Tibial nerve (tissue), 4 donors: Measurements from ENCODE around the gene CPNE1. TPM values are rescaled to one million over a fixed set of nuclear protein-coding genes. Genes with fewer than 3 reads are reported as not detected.

Source experiments
- DNase-seq, 2 donors: peaks; one replicate each; pipeline ENCODE4 v3.0.0-alpha.2; 2019; ENCODE audit warnings: low spot score in 2 of 2
- H3K27ac ChIP-seq, 4 donors: fragments of 200-600 bp; sonication (generic) in 3 of 4; one replicate each; pipeline ENCODE4 v1.5.1; 2017 to 2019; ENCODE audit warnings: mild to moderate bottlenecking in 1 of 4
- H3K27me3 ChIP-seq, 2 donors: fragments of 200-600 bp; sonication (generic) in 1 of 2; one replicate each; pipeline versions ENCODE4 v1.5.1 to v1.6.0; 2017 to 2019
- H3K36me3 ChIP-seq, 3 donors: fragments of 200-600 bp; sonication (generic); one replicate each; pipeline ENCODE4 v1.5.1; 2018 to 2019
- H3K4me1 ChIP-seq, 4 donors: fragments of 200-600 bp; sonication (generic) in 3 of 4; one replicate each; pipeline ENCODE4 v1.5.1; 2017 to 2019
- H3K4me3 ChIP-seq, 4 donors: fragments of 200-600 bp; sonication (generic) in 3 of 4; one replicate each; pipeline ENCODE4 v1.5.1; 2017 to 2019; ENCODE audit warnings: mild to moderate bottlenecking in 1 of 4, moderate library complexity in 1 of 4
- H3K9me3 ChIP-seq, 4 donors: fragments of 200-600 bp; sonication (generic) in 3 of 4; one replicate each; pipeline ENCODE4 v1.5.1; 2017 to 2019
- EP300 ChIP-seq, 2 donors: sonication (generic); formaldehyde crosslinking; IDR thresholded peaks; one replicate each; pipeline ENCODE4 v1.6.1; 2017; ENCODE audit warnings: antibody characterized with exemption in 2 of 2, mild to moderate bottlenecking in 1 of 2
- POLR2A ChIP-seq, 2 donors: fragments of 450-650 bp; IDR thresholded peaks; one replicate each; pipeline ENCODE4 v1.6.1; 2017; ENCODE audit warnings: antibody characterized with exemption in 2 of 2, mild to moderate bottlenecking in 2 of 2, moderate library complexity in 2 of 2
- WGBS, 2 donors: methylation state at CpG; one replicate each; pipeline ENCODE4 v1.1.5; 2018; 5-methylcytosine and 5-hydroxymethylcytosine counted together
- total RNA-seq, 4 donors: library from RNA; depleted of rRNA; stranded (reverse); fragments of >200 nt; gene quantifications; one replicate each; pipeline ENCODE4 v1.1.0, GENCODE V29; 2016
- TF ChIP-seq, protein P1 (sequence below), 5 experiments: fragments of 200-600 bp in 3 of 5; fragments of 450-650 bp in 2 of 5; sonication (generic) in 3 of 5; IDR thresholded peaks; one replicate each; pipeline ENCODE4 v1.5.1; 2016 to 2019; ENCODE audit warnings: antibody characterized with exemption in 5 of 5, mild to moderate bottlenecking in 3 of 5, moderate library complexity in 2 of 5

The CPNE1 gene
- total RNA-seq, 4 donors from 2014 or later: 116 to 151 (median 144) TPM

DNA sequence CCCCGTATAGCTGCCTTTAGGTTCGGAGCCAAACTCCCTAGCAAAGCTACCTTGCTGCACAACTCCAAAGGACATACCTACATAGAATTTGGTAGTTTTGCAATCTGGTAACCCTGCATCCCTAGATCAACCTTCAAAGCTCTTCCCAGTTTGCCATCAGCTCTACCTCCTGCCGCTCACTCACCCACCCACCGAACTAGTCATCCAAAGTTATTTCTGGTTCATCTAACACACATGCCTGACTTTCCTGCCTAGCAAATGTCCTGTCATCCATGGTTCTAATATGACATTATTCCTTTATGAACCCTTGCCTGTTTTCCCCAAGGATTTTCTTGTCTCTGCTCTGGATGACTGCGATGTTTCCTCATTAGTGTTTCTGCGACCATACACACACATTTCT, 27.4 kb downstream of the CPNE1 start:
- no peaks in the 10 kb centered on the region for H3K9me3 ChIP-seq
- H3K4me3 ChIP-seq: no peak overlapping the region
- no peak overlapping the region for H3K27ac ChIP-seq
- 94% methylated on average over 6 of the region's 6 CpGs for WGBS, 2 donors
- TF ChIP-seq, protein P1, sequence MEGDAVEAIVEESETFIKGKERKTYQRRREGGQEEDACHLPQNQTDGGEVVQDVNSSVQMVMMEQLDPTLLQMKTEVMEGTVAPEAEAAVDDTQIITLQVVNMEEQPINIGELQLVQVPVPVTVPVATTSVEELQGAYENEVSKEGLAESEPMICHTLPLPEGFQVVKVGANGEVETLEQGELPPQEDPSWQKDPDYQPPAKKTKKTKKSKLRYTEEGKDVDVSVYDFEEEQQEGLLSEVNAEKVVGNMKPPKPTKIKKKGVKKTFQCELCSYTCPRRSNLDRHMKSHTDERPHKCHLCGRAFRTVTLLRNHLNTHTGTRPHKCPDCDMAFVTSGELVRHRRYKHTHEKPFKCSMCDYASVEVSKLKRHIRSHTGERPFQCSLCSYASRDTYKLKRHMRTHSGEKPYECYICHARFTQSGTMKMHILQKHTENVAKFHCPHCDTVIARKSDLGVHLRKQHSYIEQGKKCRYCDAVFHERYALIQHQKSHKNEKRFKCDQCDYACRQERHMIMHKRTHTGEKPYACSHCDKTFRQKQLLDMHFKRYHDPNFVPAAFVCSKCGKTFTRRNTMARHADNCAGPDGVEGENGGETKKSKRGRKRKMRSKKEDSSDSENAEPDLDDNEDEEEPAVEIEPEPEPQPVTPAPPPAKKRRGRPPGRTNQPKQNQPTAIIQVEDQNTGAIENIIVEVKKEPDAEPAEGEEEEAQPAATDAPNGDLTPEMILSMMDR (IDR thresholded peaks at IDR 0.05): no peak
- H3K36me3 ChIP-seq: peaks cover 0 to 6% (median 0%) of the 10 kb centered on the region in 3 donors
- no peaks in the 10 kb centered on the region for H3K27me3 ChIP-seq
- H3K4me1 ChIP-seq: peaks cover 0 to 6% (median 0%) of the 10 kb centered on the region in 4 donors
- no peak for DNase-seq

DNA sequence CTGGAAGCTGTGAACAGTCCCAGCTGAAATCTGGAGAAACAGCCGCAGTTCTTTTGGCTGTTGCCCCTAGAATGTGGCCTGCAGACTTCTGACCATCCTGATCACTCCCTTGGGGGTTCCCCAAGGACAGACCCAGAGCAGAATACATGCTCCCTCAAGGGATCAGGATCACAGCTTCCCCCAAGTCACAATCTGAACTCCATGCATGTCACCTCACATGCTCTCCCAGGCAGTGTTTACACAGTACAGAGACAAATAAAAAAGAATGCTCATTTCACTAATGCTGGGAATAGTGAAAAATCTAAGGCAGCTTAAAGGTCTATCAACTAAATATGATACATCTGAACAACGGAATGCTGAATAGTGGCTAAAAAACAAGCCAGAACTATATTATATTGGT, 28.6 kb downstream of the CPNE1 start:
- no peak overlapping the region for H3K27ac ChIP-seq
- no peaks in the 10 kb centered on the region for H3K9me3 ChIP-seq
- no peaks in the 10 kb centered on the region for H3K27me3 ChIP-seq
- 58 to 76% methylated on average over 2 of the region's 2 CpGs for WGBS, 2 donors
- TF ChIP-seq, protein P1 (IDR thresholded peaks at IDR 0.05): no peak
- no peak for TF ChIP-seq POLR2A (IDR thresholded peaks at IDR 0.05)
- no peak for TF ChIP-seq EP300 (IDR thresholded peaks at IDR 0.05)
- peaks cover 0 to 6% (median 0%) of the 10 kb centered on the region in 4 donors for H3K4me1 ChIP-seq
- no peak for DNase-seq
- H3K4me3 ChIP-seq: no peak overlapping the region
- peaks cover 0 to 16% (median 9%) of the 10 kb centered on the region in 3 donors for H3K36me3 ChIP-seq

DNA sequence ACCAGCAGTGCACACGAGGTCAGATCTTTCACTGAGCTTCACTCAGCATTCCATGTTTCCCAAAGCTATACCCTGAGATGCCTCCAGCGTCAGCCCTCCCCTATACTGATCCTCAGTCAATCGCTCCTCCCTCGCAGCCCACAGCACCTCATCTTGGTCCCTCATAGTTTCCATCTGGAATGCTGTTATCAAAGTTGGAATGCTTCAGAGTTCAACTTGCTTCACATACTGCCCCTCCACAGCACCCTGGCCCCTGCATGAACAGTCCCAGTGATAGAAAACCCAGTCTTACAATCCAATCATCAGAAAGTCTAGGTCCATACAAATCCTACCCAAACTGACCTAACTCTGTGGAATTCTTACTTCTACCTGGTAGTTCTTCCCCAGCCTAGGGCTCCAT, 29.0 kb downstream of the CPNE1 start:
- no peaks in the 10 kb centered on the region for H3K9me3 ChIP-seq
- no peak overlapping the region for H3K27ac ChIP-seq
- peaks cover 0 to 6% (median 0%) of the 10 kb centered on the region in 4 donors for H3K4me1 ChIP-seq
- no peaks in the 10 kb centered on the region for H3K27me3 ChIP-seq
- TF ChIP-seq, protein P1 (IDR thresholded peaks at IDR 0.05): no peak
- TF ChIP-seq POLR2A (IDR thresholded peaks at IDR 0.05): no peak
- no peak for TF ChIP-seq EP300 (IDR thresholded peaks at IDR 0.05)
- DNase-seq: no peak
- H3K4me3 ChIP-seq: no peak overlapping the region
- H3K36me3 ChIP-seq: peaks cover 0 to 20% (median 14%) of the 10 kb centered on the region in 3 donors
- WGBS, 2 donors: 82 to 85% methylated on average over 4 of the region's 4 CpGs

DNA sequence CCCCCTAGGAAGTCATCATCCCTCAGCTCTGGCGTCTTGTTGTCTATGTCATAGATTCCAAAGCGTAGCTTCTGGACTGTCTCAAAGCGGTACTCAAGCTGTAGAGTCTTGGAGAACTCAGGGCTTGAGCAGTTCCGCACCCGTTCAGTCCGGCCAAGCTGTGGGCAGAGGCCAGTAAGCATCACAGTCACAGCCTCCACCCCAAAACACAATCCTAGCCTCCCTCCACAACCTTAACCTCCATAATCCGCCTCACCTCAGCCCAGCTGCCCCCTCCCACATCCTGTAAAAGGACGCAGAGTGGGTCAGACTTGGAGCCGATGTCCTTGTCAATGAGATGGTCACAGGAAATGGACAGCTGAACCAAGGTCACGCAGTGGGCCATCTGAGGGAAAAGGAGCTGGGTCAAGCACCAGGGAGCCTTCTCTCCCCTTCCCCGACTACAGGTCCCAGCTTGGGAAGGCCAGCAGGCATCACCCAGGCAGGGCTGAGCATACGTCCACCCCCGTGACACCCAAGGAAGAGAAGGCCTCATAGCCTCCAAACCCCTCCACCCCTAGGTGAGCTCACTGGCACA, 32.1 kb downstream of the CPNE1 start:
- Histone ChIP-seq H3K4me3 (no peak overlapping the region), H3K4me1 (peaks cover 0 to 6% (median 0%) of the 10 kb centered on the region in 4 donors), H3K27ac (no peak overlapping the region), H3K9me3 (no peaks in the 10 kb centered on the region), H3K27me3 (no peaks in the 10 kb centered on the region), H3K36me3 (peaks cover 2 to 50% (median 27%) of the 10 kb centered on the region in 3 donors)
- TF ChIP-seq, protein P1 (IDR thresholded peaks at IDR 0.05): no peak
- no peak for TF ChIP-seq EP300 (IDR thresholded peaks at IDR 0.05)
- no peak for TF ChIP-seq POLR2A (IDR thresholded peaks at IDR 0.05)
- no peak for DNase-seq
- WGBS, 2 donors: 90 to 97% methylated on average over 13 of the region's 13 CpGs

DNA sequence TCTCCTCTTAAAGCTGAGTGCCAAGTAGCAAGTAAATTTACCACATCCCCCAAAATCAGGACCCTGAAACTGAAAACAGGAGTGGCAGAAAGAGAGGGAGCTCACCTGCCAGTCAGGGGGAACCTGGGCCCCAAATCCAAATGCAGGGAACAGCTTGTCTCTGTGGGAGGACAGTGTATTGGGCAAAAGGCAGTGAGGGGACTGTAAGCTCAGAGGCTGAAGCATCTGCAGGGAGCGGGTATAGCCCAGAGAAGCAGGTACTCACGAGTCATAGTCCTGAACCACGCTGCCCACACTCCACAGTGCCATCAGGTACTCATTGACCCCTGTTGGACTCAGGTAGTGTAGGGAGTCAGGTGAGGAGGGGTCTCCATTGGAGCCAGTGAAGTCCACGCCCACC, 34.1 kb downstream of the CPNE1 start:
- H3K36me3 ChIP-seq: peaks cover 5 to 70% (median 37%) of the 10 kb centered on the region in 3 donors
- WGBS, 2 donors: 87 to 93% methylated on average over 4 of the region's 4 CpGs
- DNase-seq: no peak
- no peak overlapping the region for H3K4me3 ChIP-seq
- TF ChIP-seq, protein P1 (IDR thresholded peaks at IDR 0.05): no peak
- no peak for TF ChIP-seq POLR2A (IDR thresholded peaks at IDR 0.05)
- H3K27me3 ChIP-seq: no peaks in the 10 kb centered on the region
- peaks cover 0 to 3% (median 0%) of the 10 kb centered on the region in 4 donors for H3K4me1 ChIP-seq
- no peaks in the 10 kb centered on the region for H3K9me3 ChIP-seq
- H3K27ac ChIP-seq: no peak overlapping the region
